Mononuclear cell (primary cell): Measurements from ENCODE around the gene CMC2. TPM values are rescaled to one million over a fixed set of nuclear protein-coding genes. Genes with fewer than 3 reads are reported as not detected.

Experiments
- H3K27me3 ChIP-seq: 2 replicates; pipeline ENCODE4 v1.6.0; 2011; ENCODE audit warnings: low read length, control low read depth; ENCODE audit not compliant: insufficient read depth
- H3K4me1 ChIP-seq: 2 replicates; pipeline ENCODE4 v1.5.1; 2011; ENCODE audit warnings: mild to moderate bottlenecking, low read length, control low read depth; ENCODE audit not compliant: insufficient read depth
- H3K4me3 ChIP-seq: 2 replicates; pipeline ENCODE4 v1.5.1; 2011; ENCODE audit warnings: mild to moderate bottlenecking, low read length, moderate library complexity
- H3K9me3 ChIP-seq: 2 replicates; pipeline ENCODE4 v1.5.1; 2011; ENCODE audit warnings: low read depth, mild to moderate bottlenecking, control low read depth, low read length
- total RNA-seq: library from RNA; depleted of rRNA; stranded (reverse); fragments of >200 nt; gene quantifications from one replicate; pipeline ENCODE4 v1.2.3, GENCODE V29; 2012

Gene CMC2
- total RNA-seq, 1 donor = 26.8 TPM

GRCh38 chr16:80938004-80938878 lies 68.4 kb downstream of the CMC2 start:
- Histone ChIP-seq H3K27me3 (peaks cover 18% of the 10 kb centered on the region), H3K4me1 (no peaks in the 10 kb centered on the region), H3K4me3 (no peak overlapping the region), H3K9me3 (no peaks in the 10 kb centered on the region)

- H3K4me1 ChIP-seq = peaks cover 10% of the 10 kb centered on the region
- peaks cover 34% of the 10 kb centered on the region for H3K27me3 ChIP-seq
- H3K4me3 ChIP-seq = no peak overlapping the region
Observed at GRCh38 chr16:80936410-80936809, 70.3 kb downstream of the CMC2 start.

GRCh38 chr16:80935691-80936090 lies 71.0 kb downstream of the CMC2 start:
- H3K4me1 ChIP-seq = peaks cover 10% of the 10 kb centered on the region
- H3K4me3 ChIP-seq = no peak overlapping the region
- H3K27me3 ChIP-seq = peaks cover 41% of the 10 kb centered on the region
- no peaks in the 10 kb centered on the region for H3K9me3 ChIP-seq

More at GRCh38 chr16:80936410-80936809, 70.3 kb downstream of the CMC2 start:
- no peaks in the 10 kb centered on the region for H3K9me3 ChIP-seq

- Histone ChIP-seq H3K27me3 (peaks cover 49% of the 10 kb centered on the region), H3K4me1 (peaks cover 10% of the 10 kb centered on the region), H3K9me3 (no peaks in the 10 kb centered on the region), H3K4me3 (no peak overlapping the region)
Observed at GRCh38 chr16:80932708-80933095, 74.0 kb downstream of the CMC2 start.

- Histone ChIP-seq H3K4me1 (peaks cover 10% of the 10 kb centered on the region), H3K4me3 (no peak overlapping the region), H3K9me3 (no peaks in the 10 kb centered on the region), H3K27me3 (peaks cover 49% of the 10 kb centered on the region)
Observed at GRCh38 chr16:80931801-80932707, 74.6 kb downstream of the CMC2 start.

GRCh38 chr16:80924372-80924978 lies 82.2 kb downstream of the CMC2 start:
- H3K4me3 ChIP-seq = no peak overlapping the region
- no peaks in the 10 kb centered on the region for H3K9me3 ChIP-seq
- H3K4me1 ChIP-seq = no peaks in the 10 kb centered on the region
- no peaks in the 10 kb centered on the region for H3K27me3 ChIP-seq

- no peaks in the 10 kb centered on the region for H3K27me3 ChIP-seq
- H3K4me3 ChIP-seq = no peak overlapping the region
- no peaks in the 10 kb centered on the region for H3K9me3 ChIP-seq
- H3K4me1 ChIP-seq = no peaks in the 10 kb centered on the region
Observed at GRCh38 chr16:80923356-80923755, 83.3 kb downstream of the CMC2 start.

Other genes with a start within 250 kb of the CMC2 start
- gene CDYL2, start 202.3 kb downstream of the CMC2 start, total RNA-seq = 8.2 TPM
- gene CENPN, start 329 bp upstream of the CMC2 start, total RNA-seq = 8.6 TPM
- 42.5 TPM for gene ATMIN, start 29.0 kb upstream of the CMC2 start, total RNA-seq
- gene C16orf46, start 70.4 kb upstream of the CMC2 start, total RNA-seq = not detected
- 2.1 TPM for gene GCSH, start 89.5 kb upstream of the CMC2 start, total RNA-seq
- gene BCO1, start 231.8 kb upstream of the CMC2 start, total RNA-seq = not detected